A549 (cell line): ENCODE results near the gene FSTL4. TPM values are rescaled to one million over a fixed set of nuclear protein-coding genes. Genes with fewer than 3 reads are reported as not detected.

Experiments
- ATAC-seq, 2 experiments: fragments of 200-7000 bp in 1 of 2; fragments of >200 bp in 1 of 2; cut with Nextera tagmentation in 1 of 2; cut with Tn5 transposase in 1 of 2; 3 replicates each; pipeline versions ENCODE4 v1.8.0 to v1.9.1; 2018 to 2020; ENCODE audit warnings: mild to moderate bottlenecking in 1 of 2, moderate library complexity in 1 of 2
- CTCF ChIA-PET: fragments of 300-600 bp; sonication (Branson Sonifier 250); formaldehyde crosslinking; extraction: SDS; loops from one replicate; lab custom pipeline; 2021; ENCODE audit warnings: antibody characterized with exemption, inconsistent platforms; lab: Yijun Ruan, JAX
- POLR2A ChIA-PET: fragments of 350-600 bp; formaldehyde crosslinking; extraction: SDS; loops from one replicate; lab custom pipeline; 2021; ENCODE audit warnings: antibody characterized with exemption, inconsistent platforms; lab: Yijun Ruan, JAX
- DNase-seq, 2 experiments: peaks; one replicate each; pipeline versions ENCODE4 v3.0.0 to v3.0.0-alpha.2; 2011 to 2016; ENCODE audit warnings: low read depth in 1 of 2, low spot score in 1 of 2
- FAIRE-seq: peaks from 2 replicates; lab custom pipeline; 2011; peaks lifted over from hg19 to GRCh38; lab: Jason Lieb, UNC
- H3K27ac ChIP-seq, 2 experiments: fragments of >200 bp; sonication (Bioruptor Twin); formaldehyde crosslinking; 3 replicates each; pipeline ENCODE4 v1.5.1; 2016 to 2017
- H3K4me1 ChIP-seq: fragments of >200 bp; sonication (Bioruptor Twin); formaldehyde crosslinking; 3 replicates; pipeline ENCODE4 v1.6.1; 2016
- H3K4me2 ChIP-seq: fragments of >200 bp; sonication (Bioruptor Twin); formaldehyde crosslinking; 3 replicates; pipeline ENCODE4 v1.6.1; 2016
- H3K4me3 ChIP-seq: fragments of >200 bp; sonication (Bioruptor Twin); formaldehyde crosslinking; 3 replicates; pipeline ENCODE4 v1.5.1; 2016
- H3K9me3 ChIP-seq: fragments of >200 bp; sonication (Bioruptor Twin); formaldehyde crosslinking; 3 replicates; pipeline ENCODE4 v1.6.1; 2016
- BHLHE40 ChIP-seq: IDR thresholded peaks from 2 replicates; pipeline ENCODE4 v1.6.1; 2012; ENCODE audit warnings: low read depth, low read length, inconsistent platforms
- CBX8 ChIP-seq: fragments of 200-600 bp; sonication (generic); IDR thresholded peaks from 2 replicates; pipeline ENCODE4 v1.6.1; 2016
- CHD4 ChIP-seq: fragments of 200-600 bp; sonication (generic); IDR thresholded peaks from 2 replicates; pipeline ENCODE4 v1.6.1; 2016; ENCODE audit warnings: antibody characterized with exemption, mild to moderate bottlenecking, borderline replicate concordance
- FOSB ChIP-seq: fragments of 250-450 bp; sonication (Bioruptor Pico); IDR thresholded peaks from 2 replicates; pipeline ENCODE4 v1.5.0; 2020; ENCODE audit warnings: mild to moderate bottlenecking, moderate library complexity
- HEYL ChIP-seq: fragments of 250-450 bp; sonication (Bioruptor Pico); IDR thresholded peaks from 2 replicates; pipeline ENCODE4 v1.8.0; 2021; ENCODE audit warnings: mild to moderate bottlenecking, moderate library complexity
- HOXA7 ChIP-seq: fragments of 250-450 bp; sonication (Bioruptor Pico); IDR thresholded peaks from 2 replicates; pipeline ENCODE4 v1.5.0; 2020; ENCODE audit warnings: mild to moderate bottlenecking, moderate library complexity
- JUNB ChIP-seq: fragments of >200 bp; sonication (Bioruptor Twin); formaldehyde crosslinking; IDR thresholded peaks from 2 replicates; pipeline ENCODE4 v1.6.1; 2016
- KDM5A ChIP-seq: fragments of 200-600 bp; sonication (generic); IDR thresholded peaks from 2 replicates; pipeline ENCODE4 v1.6.1; 2016; ENCODE audit warnings: antibody characterized with exemption, mild to moderate bottlenecking
- MAZ ChIP-seq: fragments of 150-350 bp; IDR thresholded peaks from 2 replicates; pipeline ENCODE4 v1.6.1; 2014; ENCODE audit warnings: antibody characterized with exemption, low read depth, low read length, borderline replicate concordance
- MYC ChIP-seq: IDR thresholded peaks from 2 replicates; pipeline ENCODE4 v1.6.1; 2012; ENCODE audit warnings: mild to moderate bottlenecking, inconsistent platforms, low read length, improper control_type of control experiment, borderline replicate concordance
- PHF8 ChIP-seq: fragments of 200-600 bp; sonication (generic); IDR thresholded peaks from 2 replicates; pipeline ENCODE4 v1.6.1; 2016; ENCODE audit warnings: low read depth, mild to moderate bottlenecking, antibody characterized with exemption, moderate library complexity, borderline replicate concordance
- POLR2AphosphoS2 ChIP-seq: conservative IDR thresholded peaks from 2 replicates; pipeline ENCODE4 v1.6.1; 2012; ENCODE audit warnings: low read length, improper control_type of control experiment, inconsistent platforms
- RAD21 ChIP-seq, 2 experiments: fragments of >200 bp in 1 of 2; sonication (Bioruptor Twin) in 1 of 2; formaldehyde crosslinking in 1 of 2; IDR thresholded peaks in 1 of 2; conservative IDR thresholded peaks in 1 of 2; 2 replicates in 1 of 2; 3 replicates in 1 of 2; pipeline ENCODE4 v1.6.1; 2012 to 2018; ENCODE audit warnings: inconsistent platforms in 1 of 2
- TFCP2L1 ChIP-seq: fragments of 250-450 bp; sonication (Bioruptor Pico); IDR thresholded peaks from 2 replicates; pipeline ENCODE4 v1.5.0; 2021; ENCODE audit warnings: mild to moderate bottlenecking
- TP53 ChIP-seq: fragments of 250-450 bp; sonication (Bioruptor Pico); IDR thresholded peaks from 2 replicates; pipeline ENCODE4 v1.5.0; 2021; ENCODE audit warnings: mild to moderate bottlenecking, moderate library complexity
- ZNF302 ChIP-seq: fragments of 250-450 bp; sonication (Bioruptor Pico); IDR thresholded peaks from 2 replicates; pipeline ENCODE4 v1.9.0; 2021; ENCODE audit warnings: inconsistent platforms, mild to moderate bottlenecking, moderate library complexity
- ZSCAN20 ChIP-seq: fragments of 250-450 bp; sonication (Bioruptor Pico); IDR thresholded peaks from 2 replicates; pipeline ENCODE4 v1.8.0; 2022; ENCODE audit warnings: mild to moderate bottlenecking, moderate library complexity
- WGBS: methylation state at CpG from one replicate; pipeline ENCODE4 v1.1.6; 2017; ENCODE audit errors: missing lambda C conversion rate; 5-methylcytosine and 5-hydroxymethylcytosine counted together
- polyA plus RNA-seq, 4 experiments: library from polyadenylated mRNA; depleted of rRNA in 3 of 4; stranded (reverse); fragments of >200 nt; fragmentation: RNase III in 1 of 4; extraction: RNeasy Plus Mini Kit Qiagen cat#74134 plus additional on column Dnase treatment in 1 of 4; gene quantifications; 2 replicates in 3 of 4; 3 replicates in 1 of 4; pipeline ENCODE4 v1.2.3, GENCODE V29; 2011 to 2017
- TF ChIP-seq, protein P1 (sequence below): fragments of >200 bp; sonication (Bioruptor Twin); formaldehyde crosslinking; IDR thresholded peaks from 3 replicates; pipeline ENCODE4 v1.5.1; 2016
- TF ChIP-seq, protein P2 (sequence below): fragments of 250-450 bp; sonication (Bioruptor Pico); IDR thresholded peaks from 2 replicates; pipeline ENCODE4 v1.5.0; 2020; ENCODE audit warnings: low read depth, mild to moderate bottlenecking, moderate library complexity

FSTL4 gene
- polyA plus RNA-seq, 2 of the 4 experiments (the other 2 are of a cell fraction): 1.6 to 1.8 TPM

DNA sequence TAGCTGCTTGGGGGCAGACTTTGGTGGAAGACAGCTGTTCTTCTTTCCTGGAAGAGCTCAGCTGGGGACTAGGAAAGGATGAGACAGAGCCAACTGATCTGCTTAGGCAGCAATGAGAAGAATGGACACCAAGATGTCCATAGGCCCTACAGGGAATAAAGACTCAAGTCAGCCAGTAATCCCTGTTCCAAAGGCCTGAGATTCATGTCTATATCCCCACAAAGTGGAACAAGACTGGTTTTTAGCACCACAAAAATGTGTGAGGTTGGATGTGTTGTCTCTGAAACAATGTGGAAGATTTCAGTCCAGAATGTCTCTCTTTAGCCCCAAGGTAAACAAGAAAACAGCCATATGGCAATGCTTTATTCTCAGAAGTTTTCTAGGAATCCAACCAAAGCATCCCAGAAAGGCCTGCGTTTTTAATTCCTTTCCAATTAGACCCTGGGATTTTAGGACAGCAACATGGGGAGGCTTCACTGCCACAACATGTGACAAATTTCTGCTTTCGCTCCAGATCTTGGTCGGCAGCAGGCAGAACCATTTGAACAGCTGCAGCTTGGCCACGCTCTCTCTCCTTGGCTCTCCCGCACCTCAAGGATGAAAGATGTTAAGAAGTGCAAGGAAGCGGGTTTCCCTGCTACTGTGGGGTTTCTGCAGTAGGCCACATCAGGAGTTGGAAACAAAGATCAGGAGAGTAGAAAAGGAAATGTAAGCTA is 245.1 kb downstream of the FSTL4 start (continued):
- TF ChIP-seq FOSB (CRISPR knock-in tag): no peak
- TF ChIP-seq MAZ: no peak
- TF ChIP-seq, protein P1, sequence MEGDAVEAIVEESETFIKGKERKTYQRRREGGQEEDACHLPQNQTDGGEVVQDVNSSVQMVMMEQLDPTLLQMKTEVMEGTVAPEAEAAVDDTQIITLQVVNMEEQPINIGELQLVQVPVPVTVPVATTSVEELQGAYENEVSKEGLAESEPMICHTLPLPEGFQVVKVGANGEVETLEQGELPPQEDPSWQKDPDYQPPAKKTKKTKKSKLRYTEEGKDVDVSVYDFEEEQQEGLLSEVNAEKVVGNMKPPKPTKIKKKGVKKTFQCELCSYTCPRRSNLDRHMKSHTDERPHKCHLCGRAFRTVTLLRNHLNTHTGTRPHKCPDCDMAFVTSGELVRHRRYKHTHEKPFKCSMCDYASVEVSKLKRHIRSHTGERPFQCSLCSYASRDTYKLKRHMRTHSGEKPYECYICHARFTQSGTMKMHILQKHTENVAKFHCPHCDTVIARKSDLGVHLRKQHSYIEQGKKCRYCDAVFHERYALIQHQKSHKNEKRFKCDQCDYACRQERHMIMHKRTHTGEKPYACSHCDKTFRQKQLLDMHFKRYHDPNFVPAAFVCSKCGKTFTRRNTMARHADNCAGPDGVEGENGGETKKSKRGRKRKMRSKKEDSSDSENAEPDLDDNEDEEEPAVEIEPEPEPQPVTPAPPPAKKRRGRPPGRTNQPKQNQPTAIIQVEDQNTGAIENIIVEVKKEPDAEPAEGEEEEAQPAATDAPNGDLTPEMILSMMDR: no peak
- TF ChIP-seq PHF8: no peak
- TF ChIP-seq HEYL (CRISPR knock-in tag): no peak
- TF ChIP-seq, all 56 proteins: peak for 0

DNA sequence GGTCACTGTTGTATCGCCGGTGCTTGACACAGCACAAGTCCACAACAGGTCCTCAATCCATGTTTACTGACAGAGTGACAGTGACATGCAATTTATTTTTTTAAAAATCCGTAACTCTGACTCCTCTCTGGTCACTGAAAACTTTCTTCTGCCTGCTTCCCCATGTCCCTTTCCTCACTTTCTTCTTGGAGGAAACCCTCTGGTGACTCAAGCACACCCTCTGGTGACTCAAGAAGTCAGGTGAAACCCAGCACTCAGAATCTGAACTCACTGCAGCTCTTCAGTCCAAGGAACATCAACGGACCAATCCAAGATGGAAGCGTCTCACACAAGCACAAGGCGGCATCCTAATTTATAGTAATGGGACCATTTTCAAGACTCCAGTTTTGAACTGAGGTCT is 245.9 kb downstream of the FSTL4 start:
- Histone ChIP-seq H3K9me3 (no peaks in the 10 kb centered on the region), H3K4me3 (no peak overlapping the region), H3K4me1 (peaks cover 12% of the 10 kb centered on the region), H3K27ac (no peak overlapping the region), H3K4me2 (no peak overlapping the region)
- CTCF ChIA-PET: interaction anchor here (1.3 to 1.5 kb wide), 2 partner anchors 9 to 40 kb away, joined by 3 read pairs; no protein-coding TSS in a partner anchor
- no peak for FAIRE-seq
- ATAC-seq: no peak
- TF ChIP-seq RAD21 (conservative IDR thresholded peaks at IDR 0.05 in 1 of 2, IDR thresholded peaks at IDR 0.05 in 1 of 2) (peak in 1 of 2 experiments; percentile 12; a peak in 1 of 5 replicates), KDM5A (no peak)
- POLR2A ChIA-PET: no interaction called here
- 92% methylated on average over 6 of the region's 6 CpGs for WGBS
- no peak for DNase-seq

DNA sequence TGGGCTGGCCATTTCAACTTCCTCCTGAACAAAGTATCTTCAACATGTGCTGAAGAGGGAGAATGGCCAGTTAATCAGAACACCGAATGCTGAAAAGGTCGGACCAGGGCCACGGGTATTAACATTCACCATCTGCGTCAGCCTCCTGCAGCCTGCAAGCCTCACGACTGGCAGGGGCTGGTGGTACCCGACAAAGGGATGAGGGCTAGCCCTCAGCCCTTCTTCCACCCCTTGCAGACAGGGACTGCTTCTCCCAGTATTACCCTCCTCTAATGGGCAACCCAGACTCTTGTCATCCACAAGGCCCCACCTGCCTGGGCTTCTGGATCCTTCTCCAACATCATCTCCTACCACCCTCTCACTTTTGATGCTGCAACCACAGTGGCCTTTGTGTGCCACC is 246.6 kb downstream of the FSTL4 start:
- Histone ChIP-seq H3K4me3 (no peak overlapping the region), H3K4me1 (peaks cover 5% of the 10 kb centered on the region), H3K4me2 (no peak overlapping the region)
- DNase-seq: no peak
- TF ChIP-seq BHLHE40 (no peak), ZSCAN20 (CRISPR knock-in tag) (no peak), TP53 (no peak), TFCP2L1 (no peak), HOXA7 (no peak), MYC (no peak), CBX8 (no peak), JUNB (no peak), POLR2AphosphoS2 (no peak), CHD4 (no peak), ZNF302 (CRISPR knock-in tag) (no peak)
- TF ChIP-seq, protein P2, sequence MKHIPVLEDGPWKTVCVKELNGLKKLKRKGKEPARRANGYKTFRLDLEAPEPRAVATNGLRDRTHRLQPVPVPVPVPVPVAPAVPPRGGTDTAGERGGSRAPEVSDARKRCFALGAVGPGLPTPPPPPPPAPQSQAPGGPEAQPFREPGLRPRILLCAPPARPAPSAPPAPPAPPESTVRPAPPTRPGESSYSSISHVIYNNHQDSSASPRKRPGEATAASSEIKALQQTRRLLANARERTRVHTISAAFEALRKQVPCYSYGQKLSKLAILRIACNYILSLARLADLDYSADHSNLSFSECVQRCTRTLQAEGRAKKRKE (CRISPR knock-in tag): no peak
- TF ChIP-seq, all 56 proteins: peak for 0
- FAIRE-seq (no peak), ATAC-seq (no peak)
- ChIA-PET POLR2A (no interaction called here), CTCF (interaction anchor here (1.3 kb wide), 1 partner anchor 41 kb away, joined by 3 read pairs; no protein-coding TSS in a partner anchor)
- 77% methylated on average over 6 of the region's 6 CpGs for WGBS
- H3K9me3 ChIP-seq: no peaks in the 10 kb centered on the region
- H3K27ac ChIP-seq: no peak overlapping the region
